IMR-90 (cell line): ENCODE data around the gene WNK3. TPM values are rescaled to one million over a fixed set of nuclear protein-coding genes. Genes with fewer than 3 reads are reported as not detected.

Experiments used
- ATAC-seq: fragments of 200-7000 bp; cut with Tn5 transposase; 2 replicates; pipeline ENCODE4 v1.9.1; 2020; ENCODE audit warnings: low read depth, mild to moderate bottlenecking, moderate library complexity
- BruUV-seq: library from RNA; stranded (reverse); fragments of 400-500 nt; replicated peaks from 2 replicates; lab custom pipeline; 2021; lab: Mats Ljungman, UMichigan
- CTCF ChIA-PET: fragments of 300-600 bp; formaldehyde crosslinking; extraction: SDS; loops from one replicate; lab custom pipeline; 2021; ENCODE audit warnings: antibody characterized with exemption; lab: Yijun Ruan, JAX
- POLR2A ChIA-PET: fragments of 300-600 bp; sonication (Branson Sonifier 250); formaldehyde crosslinking; loops from one replicate; lab custom pipeline; 2022; ENCODE audit warnings: antibody characterized with exemption; ENCODE audit not compliant: unreplicated experiment; lab: Charles Lee
- DNase-seq: peaks from one replicate; pipeline ENCODE4 v3.0.0; 2013
- H2AFZ ChIP-seq: replicated peaks from 2 replicates; pipeline ENCODE3; 2013; ENCODE audit warnings: low read length, mild to moderate bottlenecking; ENCODE audit not compliant: poor library complexity
- H2AK5ac ChIP-seq: 2 replicates; pipeline ENCODE4 v1.6.1; 2013; ENCODE audit warnings: low read depth, low read length, inconsistent platforms
- H2AK9ac ChIP-seq: replicated peaks from 2 replicates; pipeline ENCODE3; 2013; ENCODE audit warnings: mild to moderate bottlenecking, low read depth, low read length, moderate library complexity; ENCODE audit not compliant: poor library complexity
- H2BK120ac ChIP-seq: 2 replicates; pipeline ENCODE4 v1.6.1; 2013; ENCODE audit warnings: low read depth, low read length, inconsistent platforms
- H2BK15ac ChIP-seq: 3 replicates; pipeline ENCODE4 v1.6.1; 2013; ENCODE audit warnings: low read depth, low read length, inconsistent platforms
- H2BK20ac ChIP-seq: 2 replicates; pipeline ENCODE4 v1.6.1; 2013; ENCODE audit warnings: low read depth, mild to moderate bottlenecking, inconsistent platforms, low read length, moderate library complexity
- H2BK5ac ChIP-seq: 2 replicates; pipeline ENCODE4 v1.6.1; 2013; ENCODE audit warnings: mild to moderate bottlenecking, low read depth, low read length, inconsistent platforms; ENCODE audit not compliant: poor library complexity, severe bottlenecking
- H3K14ac ChIP-seq: replicated peaks from 2 replicates; pipeline ENCODE4 v1.6.1; 2013; ENCODE audit warnings: low read depth, low read length, inconsistent platforms
- H3K18ac ChIP-seq: 2 replicates; pipeline ENCODE4 v1.6.1; 2013; ENCODE audit warnings: low read depth, low read length, control low read depth
- H3K23ac ChIP-seq: 2 replicates; pipeline ENCODE4 v1.6.1; 2013; ENCODE audit warnings: low read depth, low read length, inconsistent platforms
- H3K27ac ChIP-seq: 2 replicates; pipeline ENCODE4 v1.5.1; 2013; ENCODE audit warnings: mild to moderate bottlenecking, control low read depth, low read length; ENCODE audit not compliant: insufficient read depth
- H3K27me3 ChIP-seq: 2 replicates; pipeline ENCODE4 v1.6.1; 2013; ENCODE audit warnings: low read length; ENCODE audit not compliant: control insufficient read depth, insufficient read depth
- H3K36me3 ChIP-seq: 2 replicates; pipeline ENCODE4 v1.6.1; 2013; ENCODE audit warnings: low read length, mixed read lengths; ENCODE audit not compliant: control insufficient read depth, insufficient read depth
- H3K4ac ChIP-seq: 2 replicates; pipeline ENCODE4 v1.6.1; 2013; ENCODE audit warnings: low read depth, low read length, inconsistent platforms
- H3K4me1 ChIP-seq: 2 replicates; pipeline ENCODE4 v1.6.1; 2013; ENCODE audit warnings: low read length, mixed read lengths; ENCODE audit not compliant: control insufficient read depth, insufficient read depth
- H3K4me2 ChIP-seq: 2 replicates; pipeline ENCODE4 v1.6.1; 2013; ENCODE audit warnings: low read depth, mild to moderate bottlenecking, control low read depth, low read length, moderate library complexity
- H3K4me3 ChIP-seq: 2 replicates; pipeline ENCODE4 v1.5.1; 2013; ENCODE audit warnings: low read depth, mild to moderate bottlenecking, control low read depth, low read length, moderate library complexity; ENCODE audit not compliant: insufficient read depth
- H3K56ac ChIP-seq: 2 replicates; pipeline ENCODE4 v1.6.1; 2013; ENCODE audit warnings: low read length, inconsistent platforms; ENCODE audit not compliant: insufficient read depth; ENCODE audit errors: extremely low read depth
- H3K79me1 ChIP-seq, 2 experiments: 2 replicates each; pipeline ENCODE4 v1.6.1; 2013; ENCODE audit warnings: low read length in 2 of 2, inconsistent platforms in 1 of 2, low read depth in 1 of 2
- H3K9ac ChIP-seq: 2 replicates; pipeline ENCODE4 v1.6.1; 2013; ENCODE audit warnings: low read depth, low read length, control low read depth
- H3K9me1 ChIP-seq: 2 replicates; pipeline ENCODE4 v1.6.1; 2013; ENCODE audit warnings: low read length, inconsistent platforms; ENCODE audit not compliant: insufficient read depth
- H3K9me3 ChIP-seq: 2 replicates; pipeline ENCODE4 v1.6.1; 2013; ENCODE audit warnings: low read length; ENCODE audit not compliant: control insufficient read depth, insufficient read depth
- H4K20me1 ChIP-seq: 2 replicates; pipeline ENCODE4 v1.6.1; 2013; ENCODE audit warnings: low read length, inconsistent platforms; ENCODE audit not compliant: insufficient read depth
- H4K5ac ChIP-seq: 2 replicates; pipeline ENCODE4 v1.6.1; 2013; ENCODE audit warnings: mild to moderate bottlenecking, low read depth, low read length, control low read depth
- H4K8ac ChIP-seq, 2 experiments: 2 replicates each; pipeline ENCODE4 v1.6.1; 2013; ENCODE audit warnings: low read depth in 2 of 2, low read length in 2 of 2, control low read depth in 1 of 2, inconsistent platforms in 1 of 2
- H4K91ac ChIP-seq: 2 replicates; pipeline ENCODE4 v1.6.1; 2013; ENCODE audit warnings: low read depth, low read length, inconsistent platforms; ENCODE audit not compliant: insufficient read depth
- BHLHE40 ChIP-seq: fragments of 150-350 bp; IDR thresholded peaks from 2 replicates; pipeline ENCODE4 v1.6.1; 2016; ENCODE audit warnings: mild to moderate bottlenecking, low read depth, low read length
- CEBPB ChIP-seq: IDR thresholded peaks from 2 replicates; pipeline ENCODE4 v1.6.1; 2012; ENCODE audit warnings: low read depth, low read length, improper control_type of control experiment
- CHD1 ChIP-seq: IDR thresholded peaks from 2 replicates; pipeline ENCODE4 v1.6.1; 2012; ENCODE audit warnings: low read depth, low read length, improper control_type of control experiment
- CTCF ChIP-seq: conservative IDR thresholded peaks from 2 replicates; pipeline ENCODE4 v1.5.1; 2012; ENCODE audit warnings: mild to moderate bottlenecking, low read depth, low read length, improper control_type of control experiment
- ELK1 ChIP-seq: fragments of 150-350 bp; IDR thresholded peaks from 2 replicates; pipeline ENCODE4 v1.6.1; 2016; ENCODE audit warnings: low read depth, mild to moderate bottlenecking, low read length, moderate library complexity, borderline replicate concordance
- MAFK ChIP-seq: IDR thresholded peaks from 2 replicates; pipeline ENCODE4 v1.6.1; 2012; ENCODE audit warnings: low read depth, low read length, improper control_type of control experiment
- MAZ ChIP-seq: IDR thresholded peaks from 2 replicates; pipeline ENCODE4 v1.6.1; 2012; ENCODE audit warnings: low read depth, mild to moderate bottlenecking, low read length, improper control_type of control experiment, moderate library complexity, borderline replicate concordance
- MXI1 ChIP-seq: IDR thresholded peaks from 2 replicates; pipeline ENCODE4 v1.6.1; 2012; ENCODE audit warnings: low read depth, mild to moderate bottlenecking, low read length, moderate library complexity, borderline replicate concordance
- NFE2L2 ChIP-seq: fragments of 150-350 bp; IDR thresholded peaks from 2 replicates; pipeline ENCODE4 v1.6.1; 2016; ENCODE audit warnings: low read depth, mild to moderate bottlenecking, low read length
- POLR2A ChIP-seq: IDR thresholded peaks from 2 replicates; pipeline ENCODE4 v1.6.1; 2012; ENCODE audit warnings: mild to moderate bottlenecking, low read depth, low read length
- RAD21 ChIP-seq: IDR thresholded peaks from 2 replicates; pipeline ENCODE4 v1.6.1; 2012; ENCODE audit warnings: low read length, improper control_type of control experiment
- RCOR1 ChIP-seq: IDR thresholded peaks from 2 replicates; pipeline ENCODE4 v1.6.1; 2012; ENCODE audit warnings: mild to moderate bottlenecking, low read length, improper control_type of control experiment; ENCODE audit not compliant: insufficient replicate concordance
- RFX5 ChIP-seq: IDR thresholded peaks from 2 replicates; pipeline ENCODE4 v1.8.0; 2012; ENCODE audit warnings: low read depth, mild to moderate bottlenecking, low read length, moderate library complexity
- SMC3 ChIP-seq: fragments of 150-350 bp; IDR thresholded peaks from 2 replicates; pipeline ENCODE4 v1.6.1; 2016; ENCODE audit warnings: low read depth, mild to moderate bottlenecking, antibody characterized with exemption, low read length, moderate library complexity
- USF2 ChIP-seq: fragments of 150-350 bp; IDR thresholded peaks from 2 replicates; pipeline ENCODE4 v1.6.1; 2017; ENCODE audit warnings: mild to moderate bottlenecking, antibody characterized with exemption, low read length, low read depth
- WGBS, 2 experiments: methylation state at CpG; one replicate each; pipeline versions ENCODE4 v1.1.5 to v1.1.7; 2013; ENCODE audit warnings: missing lambda C conversion rate in 2 of 2; ENCODE audit not compliant: insufficient read length in 1 of 2; ENCODE audit errors: extremely low coverage in 2 of 2; 5-methylcytosine and 5-hydroxymethylcytosine counted together
- dilution Hi-C: fragments of 300-500 bp; cut with HindIII; formaldehyde crosslinking; loops from one replicate; pipeline ENCODE4 v1.14.3; 2018; ENCODE audit warnings: low sequenced_read_pairs; ENCODE audit not compliant: unreplicated experiment
- in situ Hi-C: fragments of 300-500 bp; cut with MboI; formaldehyde crosslinking; loops from 3 replicates; pipeline ENCODE4 v1.14.3; 2019; ENCODE audit warnings: low sequenced_read_pairs, inconsistent platforms, mixed read lengths
- intact Hi-C: fragments of 100-400 bp; cut with micrococcal nuclease; formaldehyde crosslinking; loops from 2 replicates; pipeline ENCODE4 v1.10.0; 2022
- polyA plus RNA-seq, 3 experiments: library from polyadenylated mRNA; depleted of rRNA; stranded (reverse); fragments of >200 nt; gene quantifications; 2 replicates each; pipeline ENCODE4 v1.2.3, GENCODE V29; 2012; ENCODE audit warnings: low replicate concordance in 1 of 3
- total RNA-seq: library from RNA; depleted of rRNA; stranded (reverse); fragments of >200 nt; gene quantifications from 2 replicates; pipeline ENCODE4 v1.2.3, GENCODE V29; 2012

WNK3 gene
- total and polyA plus RNA-seq, 2 of the 4 experiments (the other 2 are of a cell fraction) = 0.15 to 1.4 TPM

- Histone ChIP-seq H2BK5ac (no peak overlapping the region), H2AK9ac (no peak overlapping the region), H2AK5ac (no peak overlapping the region), H3K14ac (no peak overlapping the region), H3K56ac (no peak overlapping the region), H3K4me1 (no peaks in the 10 kb centered on the region), H3K4me2 (no peak overlapping the region), H3K4ac (no peak overlapping the region), H3K9me1 (no peaks in the 10 kb centered on the region), H4K5ac (no peak overlapping the region), H3K18ac (no peak overlapping the region), H2BK15ac (no peak overlapping the region), H4K8ac (no peak overlapping the region), H3K27ac (no peak overlapping the region), H2AFZ (no peak overlapping the region), H3K4me3 (no peak overlapping the region), H3K79me1 (no peaks in the 10 kb centered on the region), H2BK120ac (no peak overlapping the region), H3K23ac (no peak overlapping the region), H2BK20ac (no peak overlapping the region), H3K9ac (no peak overlapping the region), H4K20me1 (no peaks in the 10 kb centered on the region), H3K27me3 (peaks cover 4% of the 10 kb centered on the region), H3K9me3 (no peaks in the 10 kb centered on the region), H4K91ac (no peak overlapping the region), H3K36me3 (no peaks in the 10 kb centered on the region)
- dilution Hi-C loops (no loop called here), intact Hi-C loops (no loop called here), in situ Hi-C loops (no loop called here)
- POLR2A ChIA-PET = no interaction called here
- TF ChIP-seq RAD21 = no peak
- no peak for TF ChIP-seq NFE2L2
- no peak for TF ChIP-seq RCOR1
- TF ChIP-seq SMC3 = no peak
- TF ChIP-seq CEBPB = no peak
- TF ChIP-seq CTCF = no peak
- TF ChIP-seq CHD1 = no peak
- no peak for TF ChIP-seq ELK1
- no peak for TF ChIP-seq BHLHE40
- no peak for TF ChIP-seq MAZ
- TF ChIP-seq POLR2A = no peak
- no peak for TF ChIP-seq MAFK
- TF ChIP-seq USF2 = no peak
- no peak for TF ChIP-seq MXI1
- TF ChIP-seq RFX5 = no peak
- BruUV-seq = no TSS peak
- ATAC-seq = no peak
- WGBS, 2 experiments = no CpG with 5 or more reads among the region's 2 CpGs
- no peak for DNase-seq
- CTCF ChIA-PET = no interaction called here
These were observed 65.1 kb downstream of the WNK3 start for GRCh38 chrX:54292755-54293154.
